Body of pancreas (tissue), 4 donors: ENCODE results near the gene PAK5.

Experiments used
- POLR2A ChIP-seq, 3 donors: fragments of 450-650 bp; IDR thresholded peaks; one replicate each; pipeline ENCODE4 v1.6.1; 2016; ENCODE audit warnings: antibody characterized with exemption in 3 of 3, mild to moderate bottlenecking in 2 of 3
- TF ChIP-seq, protein P1 (sequence below), 7 experiments: fragments of 450-650 bp in 4 of 7; fragments of 200-600 bp in 3 of 7; sonication (generic) in 3 of 7; IDR thresholded peaks; one replicate each; pipeline ENCODE4 v1.5.1; 2016 to 2019; ENCODE audit warnings: antibody characterized with exemption in 7 of 7

DNA sequence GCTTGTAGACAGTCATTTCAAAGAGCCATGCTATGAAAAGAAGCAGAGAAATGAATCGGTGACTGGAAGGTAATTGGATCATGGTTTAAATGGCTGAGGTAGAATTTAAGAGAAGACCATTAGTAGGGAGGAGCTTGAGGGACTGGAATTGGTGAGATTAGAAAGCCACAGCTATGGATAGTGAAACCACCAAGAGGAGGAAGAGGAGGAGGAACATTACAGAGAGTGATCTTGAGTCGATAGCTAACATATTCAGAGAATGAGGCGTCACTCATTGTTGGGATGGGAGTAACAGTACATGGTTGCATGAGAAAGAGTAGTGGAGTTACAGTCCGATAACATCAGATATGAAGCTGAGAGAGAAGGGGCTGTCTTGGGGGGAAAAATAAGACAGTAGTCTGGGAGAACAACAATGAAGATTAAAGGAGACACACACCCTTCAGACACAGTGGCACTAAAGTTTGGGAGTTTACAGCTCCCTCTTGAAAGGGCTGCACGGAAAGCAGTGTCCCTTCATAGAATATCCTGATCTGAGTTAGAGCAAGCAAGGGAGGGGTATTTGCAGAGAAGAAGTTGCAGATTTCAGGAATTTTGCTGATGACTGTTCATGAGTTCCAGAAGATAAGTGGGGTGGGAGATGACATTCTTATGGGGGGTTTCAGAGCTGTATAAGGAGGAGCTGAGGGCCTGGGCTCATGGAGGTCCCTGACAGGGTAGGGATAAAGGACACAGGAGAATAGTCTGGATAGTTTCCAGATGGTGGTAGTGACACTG lies 339.6 kb downstream of the PAK5 start:
- TF ChIP-seq, protein P1, sequence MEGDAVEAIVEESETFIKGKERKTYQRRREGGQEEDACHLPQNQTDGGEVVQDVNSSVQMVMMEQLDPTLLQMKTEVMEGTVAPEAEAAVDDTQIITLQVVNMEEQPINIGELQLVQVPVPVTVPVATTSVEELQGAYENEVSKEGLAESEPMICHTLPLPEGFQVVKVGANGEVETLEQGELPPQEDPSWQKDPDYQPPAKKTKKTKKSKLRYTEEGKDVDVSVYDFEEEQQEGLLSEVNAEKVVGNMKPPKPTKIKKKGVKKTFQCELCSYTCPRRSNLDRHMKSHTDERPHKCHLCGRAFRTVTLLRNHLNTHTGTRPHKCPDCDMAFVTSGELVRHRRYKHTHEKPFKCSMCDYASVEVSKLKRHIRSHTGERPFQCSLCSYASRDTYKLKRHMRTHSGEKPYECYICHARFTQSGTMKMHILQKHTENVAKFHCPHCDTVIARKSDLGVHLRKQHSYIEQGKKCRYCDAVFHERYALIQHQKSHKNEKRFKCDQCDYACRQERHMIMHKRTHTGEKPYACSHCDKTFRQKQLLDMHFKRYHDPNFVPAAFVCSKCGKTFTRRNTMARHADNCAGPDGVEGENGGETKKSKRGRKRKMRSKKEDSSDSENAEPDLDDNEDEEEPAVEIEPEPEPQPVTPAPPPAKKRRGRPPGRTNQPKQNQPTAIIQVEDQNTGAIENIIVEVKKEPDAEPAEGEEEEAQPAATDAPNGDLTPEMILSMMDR (IDR thresholded peaks at IDR 0.05), result no peak
- no peak for TF ChIP-seq POLR2A (IDR thresholded peaks at IDR 0.05)
